HCT116 (cell line): ENCODE data around the gene SECISBP2L. TPM values are rescaled to one million over a fixed set of nuclear protein-coding genes. Genes with fewer than 3 reads are reported as not detected.

Experiments used
- ATAC-seq: fragments of 200-7000 bp; cut with Tn5 transposase; 2 replicates; pipeline ENCODE4 v1.9.1; 2020; ENCODE audit warnings: mild to moderate bottlenecking, moderate library complexity
- BruUV-seq: library from RNA; stranded (reverse); fragments of 400-500 nt; replicated peaks from 2 replicates; lab custom pipeline; 2021; lab: Mats Ljungman, UMichigan
- CTCF ChIA-PET: fragments of 300-600 bp; sonication (Branson Sonifier 250); formaldehyde crosslinking; loops from one replicate; lab custom pipeline; 2021; ENCODE audit warnings: antibody characterized with exemption; lab: Charles Lee
- POLR2A ChIA-PET: fragments of 300-600, 350-600 bp; sonication (Branson Sonifier 250); formaldehyde crosslinking; loops from one replicate; lab custom pipeline; 2021; ENCODE audit warnings: antibody characterized with exemption; lab: Charles Lee
- RAD21 ChIA-PET, 2 experiments: fragments of 300-600 bp; sonication (Branson Sonifier 250); formaldehyde crosslinking; loops; one replicate each; lab custom pipeline; 2023; ENCODE audit warnings: low total read pairs in 2 of 2; ENCODE audit not compliant: uncharacterized antibody in 2 of 2, unreplicated experiment in 2 of 2, low non-redundant PET in 1 of 2; lab: Charles Lee
- DNase-seq: peaks from one replicate; pipeline ENCODE4 v3.0.0-alpha.2; 2010; ENCODE audit warnings: low read depth, low spot score
- H2AFZ ChIP-seq: fragments of 200-600 bp; shearing (Covaris generic), sonication (generic); 2 replicates; pipeline ENCODE4 v1.6.1; 2017; ENCODE audit warnings: low read depth, mixed run types, mixed read lengths, antibody characterized with exemption, low read length; ENCODE audit not compliant: poor library complexity, severe bottlenecking
- H3K27ac ChIP-seq: 2 replicates; pipeline ENCODE4 v1.5.1; 2012; ENCODE audit warnings: low read depth, low read length
- H3K27me3 ChIP-seq: fragments of 200-600 bp; sonication (generic); 2 replicates; pipeline ENCODE4 v1.6.1; 2016; ENCODE audit warnings: mixed run types, low read length, mixed read lengths; ENCODE audit not compliant: insufficient read depth
- H3K36me3 ChIP-seq, 2 experiments: fragments of 200-500 bp in 1 of 2; fragments of 200-600 bp in 1 of 2; sonication (Bioruptor generic) in 1 of 2; sonication (generic) in 1 of 2; 2 replicates each; pipeline versions ENCODE4 v1.5.1 to v1.6.1; 2014 to 2016; ENCODE audit warnings: low read length in 2 of 2, inconsistent platforms in 1 of 2, mixed read lengths in 1 of 2, mixed run types in 1 of 2; ENCODE audit not compliant: insufficient read depth in 2 of 2, control insufficient read depth in 1 of 2
- H3K4me1 ChIP-seq, 2 experiments: fragments of 200-600 bp in 1 of 2; sonication (generic) in 1 of 2; 2 replicates each; pipeline versions ENCODE4 v1.5.1 to v1.6.1; 2012 to 2017; ENCODE audit warnings: low read length in 2 of 2, inconsistent platforms in 1 of 2, mild to moderate bottlenecking in 1 of 2, mixed read lengths in 1 of 2, mixed run types in 1 of 2, moderate library complexity in 1 of 2; ENCODE audit not compliant: insufficient read depth in 2 of 2, control insufficient read depth in 1 of 2
- H3K4me2 ChIP-seq: fragments of 200-600 bp; sonication (generic); 2 replicates; pipeline ENCODE4 v1.6.1; 2017; ENCODE audit warnings: mixed run types, low read length, mixed read lengths
- H3K4me3 ChIP-seq, 2 experiments: fragments of 200-600 bp in 1 of 2; sonication (generic) in 1 of 2; replicated peaks in 1 of 2; 2 replicates each; pipeline ENCODE4 v1.5.1; 2011 to 2016; ENCODE audit warnings: low read length in 2 of 2, control low read depth in 1 of 2, low read depth in 1 of 2, mild to moderate bottlenecking in 1 of 2, mixed read lengths in 1 of 2, mixed run types in 1 of 2
- H3K79me2 ChIP-seq: fragments of 200-600 bp; sonication (generic); 2 replicates; pipeline ENCODE4 v1.6.1; 2017; ENCODE audit warnings: mild to moderate bottlenecking, mixed run types, low read length, moderate library complexity, mixed read lengths; ENCODE audit not compliant: insufficient read depth
- H3K9ac ChIP-seq: fragments of 200-600 bp; sonication (generic); 2 replicates; pipeline ENCODE4 v1.6.1; 2016; ENCODE audit warnings: low read length, mixed read lengths
- H3K9me2 ChIP-seq: fragments of 200-600 bp; sonication (generic), shearing (Covaris generic); 2 replicates; pipeline ENCODE4 v1.6.1; 2017; ENCODE audit warnings: mixed run types, mild to moderate bottlenecking, moderate library complexity; ENCODE audit not compliant: insufficient read depth
- H3K9me3 ChIP-seq, 2 experiments: fragments of 200-500 bp in 1 of 2; fragments of 200-600 bp in 1 of 2; sonication (Bioruptor generic) in 1 of 2; sonication (generic) in 1 of 2; 2 replicates each; pipeline ENCODE4 v1.6.1; 2014 to 2017; ENCODE audit warnings: low read length in 2 of 2, mixed read lengths in 2 of 2, inconsistent platforms in 1 of 2, low read depth in 1 of 2, mild to moderate bottlenecking in 1 of 2, mixed run types in 1 of 2, moderate library complexity in 1 of 2; ENCODE audit not compliant: control insufficient read depth in 1 of 2, insufficient read depth in 1 of 2
- H4K20me1 ChIP-seq: fragments of 200-600 bp; sonication (generic), shearing (Covaris generic); 2 replicates; pipeline ENCODE4 v1.6.1; 2017; ENCODE audit warnings: mixed run types, mild to moderate bottlenecking, moderate library complexity; ENCODE audit not compliant: insufficient read depth
- CBX3 ChIP-seq: IDR thresholded peaks from 2 replicates; pipeline ENCODE4 v1.6.1; 2012; ENCODE audit warnings: low read depth
- CEBPB ChIP-seq: IDR thresholded peaks from 2 replicates; pipeline ENCODE4 v1.6.1; 2012; ENCODE audit warnings: low read depth
- ELF1 ChIP-seq: IDR thresholded peaks from 2 replicates; pipeline ENCODE4 v1.6.1; 2012; ENCODE audit warnings: low read depth, borderline replicate concordance
- EZH2 ChIP-seq: fragments of 200-600 bp; sonication (generic); IDR thresholded peaks from 2 replicates; pipeline ENCODE4 v1.6.1; 2017; ENCODE audit warnings: antibody characterized with exemption, mixed run types
- EZH2phosphoT487 ChIP-seq: fragments of 200-600 bp; IDR thresholded peaks from 2 replicates; pipeline ENCODE4 v1.6.1; 2018; ENCODE audit warnings: antibody characterized with exemption, borderline replicate concordance
- FOSL1 ChIP-seq: IDR thresholded peaks from 2 replicates; pipeline ENCODE4 v1.6.1; 2012; ENCODE audit warnings: low read depth
- JUND ChIP-seq: IDR thresholded peaks from 2 replicates; pipeline ENCODE4 v1.6.1; 2012
- POLR2A ChIP-seq: IDR thresholded peaks from 2 replicates; pipeline ENCODE4 v1.7.0; 2011; ENCODE audit warnings: borderline replicate concordance; ENCODE audit not compliant: insufficient read depth, insufficient read length; ENCODE audit errors: extremely low read depth
- RAD21 ChIP-seq: IDR thresholded peaks from 2 replicates; pipeline ENCODE4 v1.6.1; 2012; ENCODE audit warnings: low read depth, mild to moderate bottlenecking
- SIN3A ChIP-seq: IDR thresholded peaks from 2 replicates; pipeline ENCODE4 v1.6.1; 2012; ENCODE audit warnings: low read depth
- SP1 ChIP-seq: IDR thresholded peaks from 2 replicates; pipeline ENCODE4 v1.6.1; 2012; ENCODE audit warnings: low read depth
- TCF7L2 ChIP-seq: IDR thresholded peaks from 2 replicates; pipeline ENCODE4 v1.7.0; 2011; ENCODE audit warnings: borderline replicate concordance, inconsistent platforms; ENCODE audit not compliant: insufficient read depth, insufficient read length; ENCODE audit errors: extremely low read depth
- YY1 ChIP-seq: IDR thresholded peaks from 2 replicates; pipeline ENCODE4 v1.6.1; 2011; ENCODE audit warnings: low read length, low read depth, moderate library complexity, mild to moderate bottlenecking; ENCODE audit not compliant: insufficient replicate concordance; ENCODE audit errors: extremely low read depth
- ZFX ChIP-seq: fragments of 450-650 bp; IDR thresholded peaks from 2 replicates; pipeline ENCODE4 v1.6.1; 2017
- intact Hi-C: fragments of 100-400 bp; cut with micrococcal nuclease; formaldehyde crosslinking; loops from 2 replicates; pipeline ENCODE4 v1.10.0; 2022
- total RNA-seq: library from RNA; stranded (reverse); gene quantifications from one replicate; pipeline ENCODE4 v1.2.1, GENCODE V29; 2021; ENCODE audit not compliant: unreplicated experiment
- TF ChIP-seq, protein P1 (sequence below), 3 experiments: fragments of 200-600 bp in 1 of 3; sonication (generic) in 1 of 3; IDR thresholded peaks in 2 of 3; conservative IDR thresholded peaks in 1 of 3; 2 replicates each; pipeline ENCODE4 v1.5.1; 2012 to 2017; ENCODE audit warnings: low read depth in 2 of 3, low read length in 2 of 3, antibody characterized with exemption in 1 of 3, borderline replicate concordance in 1 of 3, control low read depth in 1 of 3, mild to moderate bottlenecking in 1 of 3, mixed read lengths in 1 of 3, mixed run types in 1 of 3, moderate library complexity in 1 of 3; ENCODE audit not compliant: insufficient read depth in 1 of 3
- TF ChIP-seq, protein P2 (sequence below): IDR thresholded peaks from 2 replicates; pipeline ENCODE4 v1.6.1; 2012
- TF ChIP-seq, protein P3 (sequence below): IDR thresholded peaks from 2 replicates; pipeline ENCODE4 v1.6.1; 2011; ENCODE audit warnings: mild to moderate bottlenecking, low read length, moderate library complexity; ENCODE audit not compliant: insufficient replicate concordance; ENCODE audit errors: extremely low read depth
- TF ChIP-seq, protein P4 (sequence below): IDR thresholded peaks from 2 replicates; pipeline ENCODE4 v1.6.1; 2012

SECISBP2L gene
- total RNA-seq, 1 experiment from 2014 or later, result 22.9 TPM

DNA sequence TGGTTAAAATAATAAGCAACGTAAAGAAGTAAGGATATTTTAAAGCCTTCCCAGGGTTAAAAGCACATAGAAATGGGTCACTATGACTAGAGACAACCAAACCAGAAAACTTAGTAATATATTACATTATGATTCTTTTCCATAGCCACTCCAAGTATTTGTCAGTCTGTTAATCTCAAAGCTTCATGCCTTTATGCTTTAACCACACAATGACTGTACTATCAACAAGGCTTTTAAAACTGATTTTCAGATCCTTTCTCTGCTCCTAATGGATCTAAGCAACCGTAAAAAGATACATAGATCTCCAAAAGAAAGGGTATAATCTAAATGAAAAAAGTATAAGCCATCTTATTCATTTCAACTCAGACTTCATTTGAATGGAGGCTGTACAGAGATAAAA, 14.4 kb downstream of the SECISBP2L start:
- H3K79me2 ChIP-seq, result no peaks in the 10 kb centered on the region
- DNase-seq, result no peak
- H3K4me3 ChIP-seq, result no peak overlapping the region
- H3K27me3 ChIP-seq, result no peaks in the 10 kb centered on the region
- no peak overlapping the region for H3K27ac ChIP-seq
- RAD21 ChIA-PET, result no interaction called here
- H3K9ac ChIP-seq, result no peak overlapping the region
- POLR2A ChIA-PET, result no interaction called here
- no peak overlapping the region for H2AFZ ChIP-seq
- peaks cover 0 to 6% of the 10 kb centered on the region in 2 experiments; a peak in 3 of 4 replicates for H3K36me3 ChIP-seq
- ATAC-seq, result no peak
- H3K9me3 ChIP-seq, result no peaks in the 10 kb centered on the region
- CTCF ChIA-PET, result no interaction called here
- no TSS peak for BruUV-seq
- H3K4me2 ChIP-seq, result no peak overlapping the region
- intact Hi-C loops, result no loop called here
- peaks cover 0 to 4% of the 10 kb centered on the region in 2 experiments; a peak in 2 of 4 replicates for H3K4me1 ChIP-seq
- no peak for TF ChIP-seq CBX3
- no peak for TF ChIP-seq TCF7L2
- TF ChIP-seq, protein P1, sequence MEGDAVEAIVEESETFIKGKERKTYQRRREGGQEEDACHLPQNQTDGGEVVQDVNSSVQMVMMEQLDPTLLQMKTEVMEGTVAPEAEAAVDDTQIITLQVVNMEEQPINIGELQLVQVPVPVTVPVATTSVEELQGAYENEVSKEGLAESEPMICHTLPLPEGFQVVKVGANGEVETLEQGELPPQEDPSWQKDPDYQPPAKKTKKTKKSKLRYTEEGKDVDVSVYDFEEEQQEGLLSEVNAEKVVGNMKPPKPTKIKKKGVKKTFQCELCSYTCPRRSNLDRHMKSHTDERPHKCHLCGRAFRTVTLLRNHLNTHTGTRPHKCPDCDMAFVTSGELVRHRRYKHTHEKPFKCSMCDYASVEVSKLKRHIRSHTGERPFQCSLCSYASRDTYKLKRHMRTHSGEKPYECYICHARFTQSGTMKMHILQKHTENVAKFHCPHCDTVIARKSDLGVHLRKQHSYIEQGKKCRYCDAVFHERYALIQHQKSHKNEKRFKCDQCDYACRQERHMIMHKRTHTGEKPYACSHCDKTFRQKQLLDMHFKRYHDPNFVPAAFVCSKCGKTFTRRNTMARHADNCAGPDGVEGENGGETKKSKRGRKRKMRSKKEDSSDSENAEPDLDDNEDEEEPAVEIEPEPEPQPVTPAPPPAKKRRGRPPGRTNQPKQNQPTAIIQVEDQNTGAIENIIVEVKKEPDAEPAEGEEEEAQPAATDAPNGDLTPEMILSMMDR (IDR thresholded peaks at IDR 0.05 in 2 of 3, conservative IDR thresholded peaks at IDR 0.05 in 1 of 3; ENCODE audit: borderline replicate concordance in 1 of 3, insufficient read depth in 1 of 3, low read depth in 2 of 3, low read length in 2 of 3), result no peak
- TF ChIP-seq JUND, result no peak
- TF ChIP-seq, protein P2, sequence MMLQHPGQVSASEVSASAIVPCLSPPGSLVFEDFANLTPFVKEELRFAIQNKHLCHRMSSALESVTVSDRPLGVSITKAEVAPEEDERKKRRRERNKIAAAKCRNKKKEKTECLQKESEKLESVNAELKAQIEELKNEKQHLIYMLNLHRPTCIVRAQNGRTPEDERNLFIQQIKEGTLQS, result no peak
- no peak for TF ChIP-seq RAD21
- TF ChIP-seq SIN3A, result no peak
- TF ChIP-seq, protein P3, sequence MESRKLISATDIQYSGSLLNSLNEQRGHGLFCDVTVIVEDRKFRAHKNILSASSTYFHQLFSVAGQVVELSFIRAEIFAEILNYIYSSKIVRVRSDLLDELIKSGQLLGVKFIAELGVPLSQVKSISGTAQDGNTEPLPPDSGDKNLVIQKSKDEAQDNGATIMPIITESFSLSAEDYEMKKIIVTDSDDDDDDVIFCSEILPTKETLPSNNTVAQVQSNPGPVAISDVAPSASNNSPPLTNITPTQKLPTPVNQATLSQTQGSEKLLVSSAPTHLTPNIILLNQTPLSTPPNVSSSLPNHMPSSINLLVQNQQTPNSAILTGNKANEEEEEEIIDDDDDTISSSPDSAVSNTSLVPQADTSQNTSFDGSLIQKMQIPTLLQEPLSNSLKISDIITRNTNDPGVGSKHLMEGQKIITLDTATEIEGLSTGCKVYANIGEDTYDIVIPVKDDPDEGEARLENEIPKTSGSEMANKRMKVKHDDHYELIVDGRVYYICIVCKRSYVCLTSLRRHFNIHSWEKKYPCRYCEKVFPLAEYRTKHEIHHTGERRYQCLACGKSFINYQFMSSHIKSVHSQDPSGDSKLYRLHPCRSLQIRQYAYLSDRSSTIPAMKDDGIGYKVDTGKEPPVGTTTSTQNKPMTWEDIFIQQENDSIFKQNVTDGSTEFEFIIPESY, result no peak
- no peak for TF ChIP-seq POLR2A
- TF ChIP-seq EZH2phosphoT487, result no peak
- TF ChIP-seq CEBPB, result no peak
- TF ChIP-seq EZH2, result no peak
- TF ChIP-seq YY1, result no peak
- no peak for TF ChIP-seq FOSL1
- TF ChIP-seq ZFX, result no peak
- TF ChIP-seq ELF1, result no peak
- TF ChIP-seq, protein P4, sequence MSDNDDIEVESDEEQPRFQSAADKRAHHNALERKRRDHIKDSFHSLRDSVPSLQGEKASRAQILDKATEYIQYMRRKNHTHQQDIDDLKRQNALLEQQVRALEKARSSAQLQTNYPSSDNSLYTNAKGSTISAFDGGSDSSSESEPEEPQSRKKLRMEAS, result no peak
- no peak for TF ChIP-seq SP1
- H4K20me1 ChIP-seq, result no peaks in the 10 kb centered on the region
- H3K9me2 ChIP-seq, result no peaks in the 10 kb centered on the region
